HG03159 (cell line): Measurements from ENCODE around the gene HEATR3.

Experiments
- ATAC-seq: cut with Tn5 transposase; IDR thresholded peaks from one replicate; pipeline ENCODE4 v1.9.1; 2021; ENCODE audit warnings: mild to moderate bottlenecking, moderate library complexity; ENCODE audit not compliant: unreplicated experiment

Gene HEATR3

GRCh38 chr16:50065624-50066481, at the start of gene HEATR3:
Gene HEATR3 (plus strand): TSS chr16:50065970. CDS start chr16:50066132, 162 bp downstream.
- ATAC-seq, result peak; percentile 76

GRCh38 chr16:50017553-50017952, 48.2 kb upstream of the HEATR3 start:
- no peak for ATAC-seq

GRCh38 chr16:50021544-50021943, 44.2 kb upstream of the HEATR3 start:
- ATAC-seq, result no peak

GRCh38 chr16:50023641-50024040, 42.1 kb upstream of the HEATR3 start:
- no peak for ATAC-seq

- no peak for ATAC-seq
Measured at GRCh38 chr16:50024207-50024606, 41.6 kb upstream of the HEATR3 start.

- ATAC-seq, result peak; percentile 99
Measured at GRCh38 chr16:50024684-50025536, 40.9 kb upstream of the HEATR3 start, which contains the start of gene CNEP1R1. Gene CNEP1R1 (plus strand): TSS chr16:50025225. CDS start chr16:50025316, 91 bp downstream.

- ATAC-seq, result peak; percentile 3
Measured at GRCh38 chr16:50025537-50025931, 40.2 kb upstream of the HEATR3 start.

- no peak for ATAC-seq
Measured at GRCh38 chr16:50027829-50028228, 37.9 kb upstream of the HEATR3 start.

- no peak for ATAC-seq
Measured at GRCh38 chr16:50035468-50035992, 30.2 kb upstream of the HEATR3 start.

- no peak for ATAC-seq
Measured at GRCh38 chr16:50036426-50036825, 29.3 kb upstream of the HEATR3 start.

GRCh38 chr16:50037662-50038220, 28.0 kb upstream of the HEATR3 start:
- no peak for ATAC-seq

- ATAC-seq, result no peak
Measured at GRCh38 chr16:50038286-50038685, 27.5 kb upstream of the HEATR3 start.

- ATAC-seq, result no peak
Measured at GRCh38 chr16:50038756-50039529, 26.8 kb upstream of the HEATR3 start.

- ATAC-seq, result no peak
Measured at GRCh38 chr16:50040018-50040417, 25.8 kb upstream of the HEATR3 start.

- ATAC-seq, result no peak
Measured at GRCh38 chr16:50040710-50041109, 25.1 kb upstream of the HEATR3 start.

- no peak for ATAC-seq
Measured at GRCh38 chr16:50043358-50043757, 22.4 kb upstream of the HEATR3 start.

- ATAC-seq, result no peak
Measured at GRCh38 chr16:50045412-50045811, 20.4 kb upstream of the HEATR3 start.

- ATAC-seq, result no peak
Measured at GRCh38 chr16:50046853-50047252, 18.9 kb upstream of the HEATR3 start.

- ATAC-seq, result no peak
Measured at GRCh38 chr16:50047864-50048263, 17.9 kb upstream of the HEATR3 start.

GRCh38 chr16:50050802-50051201, 15.0 kb upstream of the HEATR3 start:
- ATAC-seq, result no peak
